Muscle of back (tissue), 11 donors: ENCODE results near the gene RBL2. TPM values are rescaled to one million over a fixed set of nuclear protein-coding genes. Genes with fewer than 3 reads are reported as not detected.
A peak's percentile ranks its signal among the peaks of the same experiment; 100 is the strongest.
"Not testable (repeated sequence)": the region's sequence is repeated elsewhere in the genome, so short reads cannot be mapped to it uniquely, and the experiment has no call there.

Experiments
- DNase-seq, 3 donors: peaks; one replicate each; pipeline versions ENCODE4 v3.0.0 to v3.0.0-alpha.2; 2013
- polyA plus RNA-seq, 10 donors: library from polyadenylated mRNA; unstranded; fragments of 120-200 nt; gene quantifications; one replicate each; pipeline ENCODE4 v1.2.1, GENCODE V29; 2013; ENCODE audit not compliant: insufficient read length in 10 of 10

The RBL2 gene
- polyA plus RNA-seq, 10 donors = 36.1 to 70.9 (median 47.0) TPM

DNA sequence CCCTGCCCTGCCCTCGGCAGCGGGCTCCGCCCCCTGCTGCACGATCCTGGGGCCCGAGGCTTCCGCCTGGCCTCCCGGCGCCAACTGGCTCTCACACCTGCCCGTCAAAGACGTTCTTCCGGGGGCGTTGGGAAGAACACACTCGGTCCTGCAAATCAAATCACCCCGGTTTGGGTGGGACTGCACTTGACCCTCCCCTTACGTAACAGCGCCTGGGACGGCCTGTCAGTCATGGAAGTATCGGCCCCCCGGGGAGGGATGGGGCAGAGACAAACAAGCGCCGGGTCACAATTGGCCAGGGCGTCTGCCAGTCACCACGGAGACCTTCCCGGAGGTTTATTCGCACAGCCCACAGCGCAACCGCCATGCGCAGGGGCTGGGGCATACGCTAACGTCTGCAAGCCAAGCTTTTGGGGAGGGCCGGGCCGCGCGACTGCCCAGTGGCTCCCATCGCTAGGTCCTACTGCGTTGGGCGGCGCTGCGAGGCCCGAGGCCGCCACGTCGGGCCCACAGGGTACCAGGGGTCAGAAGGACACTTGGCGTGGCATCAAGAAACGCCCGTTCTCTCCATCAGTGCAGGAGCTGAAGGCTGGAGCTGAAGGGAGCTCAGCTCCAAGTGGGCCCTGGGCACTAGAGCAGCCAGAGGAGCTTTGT is 69.1 kb downstream of the RBL2 start:
- peak; percentile 100 for DNase-seq

DNA sequence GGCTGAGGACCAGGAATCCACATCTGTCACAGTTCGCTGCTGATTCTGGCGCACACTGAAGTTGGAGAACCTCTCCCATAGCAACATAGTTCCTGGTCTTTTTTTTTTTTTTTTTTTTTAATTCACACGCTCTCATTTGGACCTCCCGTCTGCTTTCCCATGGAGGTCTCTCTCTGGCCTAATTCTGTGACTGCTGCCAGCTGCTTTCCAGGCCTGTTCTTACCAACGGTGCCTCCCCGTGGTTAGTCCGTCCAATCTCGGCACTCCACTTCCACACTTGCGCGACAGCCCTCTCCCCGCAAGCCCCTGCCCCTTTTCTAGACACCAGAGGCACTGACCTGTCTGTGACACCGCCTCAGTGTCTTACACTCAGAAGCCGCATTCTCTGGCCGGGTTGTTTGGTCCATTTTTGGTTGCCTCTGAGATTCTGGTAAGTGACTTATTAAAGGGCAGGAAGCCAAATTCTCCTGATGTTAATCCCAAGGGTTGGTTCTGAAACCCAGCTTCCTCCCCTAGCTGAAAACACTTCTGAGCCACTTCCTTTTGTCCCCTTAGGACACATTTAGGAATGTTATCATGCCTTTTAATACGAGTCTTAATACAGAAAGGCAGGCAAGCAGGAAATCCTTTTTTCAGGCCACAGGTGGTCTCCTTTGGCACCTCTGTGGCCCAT is 69.9 kb downstream of the RBL2 start:
- DNase-seq = peak in 2 of 3 donors; percentile 51 to 84

DNA sequence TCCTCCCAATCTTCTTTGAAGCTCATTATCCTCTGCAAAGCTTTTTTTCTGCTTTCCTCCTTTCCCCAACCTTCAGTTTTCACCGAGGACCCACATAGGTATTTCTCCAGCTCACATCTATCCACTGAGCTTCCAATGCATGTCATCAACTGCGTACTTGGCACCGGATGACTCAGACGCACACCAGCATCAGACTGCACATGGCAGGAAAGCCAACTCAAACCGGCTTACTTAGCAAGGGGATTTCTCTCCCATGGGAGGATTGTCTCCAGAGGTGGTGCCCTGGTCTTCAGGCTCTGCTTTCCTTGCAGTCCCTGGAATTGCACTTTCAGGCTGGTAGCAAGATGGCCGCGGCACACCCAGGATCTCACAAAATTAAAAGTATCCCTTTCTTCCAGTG is 70.4 kb downstream of the RBL2 start:
- no peak for DNase-seq

DNA sequence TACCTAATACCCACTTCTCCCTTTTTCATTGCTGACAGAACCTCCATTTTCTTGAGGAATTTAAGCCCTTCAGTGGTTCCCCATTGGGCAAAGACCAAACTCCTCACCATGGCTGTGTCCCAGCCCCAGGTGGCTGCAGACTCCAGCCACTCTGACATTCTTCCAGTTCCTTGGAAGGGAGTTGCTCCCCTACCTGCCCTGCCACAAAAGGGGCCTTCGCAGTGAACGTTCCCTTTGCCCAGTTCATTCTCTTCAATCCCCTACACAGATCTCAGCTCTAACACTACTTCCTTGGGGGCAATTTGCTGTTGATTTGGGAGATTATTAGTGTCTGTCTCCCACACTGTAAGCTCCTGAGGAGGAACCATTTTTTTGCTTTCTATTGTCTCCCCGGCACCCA is 72.0 kb downstream of the RBL2 start:
- no peak for DNase-seq

DNA sequence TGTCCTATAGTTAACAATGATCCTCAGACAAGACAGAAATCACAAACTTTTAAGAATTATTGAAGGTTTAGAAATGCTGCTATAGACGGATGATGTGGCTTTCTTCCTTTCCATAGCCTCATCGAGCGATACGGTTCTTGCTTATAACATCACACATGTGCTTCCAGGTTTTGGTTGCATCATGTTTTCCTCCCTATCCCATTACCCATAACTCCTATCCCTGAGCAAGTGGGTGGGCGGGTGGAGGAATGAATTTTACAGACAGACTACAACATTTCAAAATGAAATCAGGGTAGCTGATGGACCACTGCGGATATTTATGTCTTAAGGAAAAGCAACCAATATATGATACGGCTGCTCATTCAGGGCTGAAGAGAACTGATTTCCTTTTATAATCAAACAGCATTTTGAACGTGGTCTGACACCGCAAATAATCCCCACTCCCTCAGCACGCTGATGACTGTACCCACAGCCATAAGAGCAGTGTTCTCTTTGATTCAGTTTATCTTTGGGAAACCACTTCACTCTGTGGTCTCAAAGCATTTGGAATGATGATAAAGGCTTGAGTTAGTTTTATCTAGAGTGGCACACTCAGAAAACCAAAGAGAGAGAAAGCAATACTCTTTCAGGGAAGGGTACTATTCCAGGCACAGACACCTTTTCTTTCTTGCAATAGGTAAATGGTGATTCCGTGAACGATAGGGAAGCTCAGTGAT is 73.4 kb downstream of the RBL2 start:
- DNase-seq = no peak

DNA sequence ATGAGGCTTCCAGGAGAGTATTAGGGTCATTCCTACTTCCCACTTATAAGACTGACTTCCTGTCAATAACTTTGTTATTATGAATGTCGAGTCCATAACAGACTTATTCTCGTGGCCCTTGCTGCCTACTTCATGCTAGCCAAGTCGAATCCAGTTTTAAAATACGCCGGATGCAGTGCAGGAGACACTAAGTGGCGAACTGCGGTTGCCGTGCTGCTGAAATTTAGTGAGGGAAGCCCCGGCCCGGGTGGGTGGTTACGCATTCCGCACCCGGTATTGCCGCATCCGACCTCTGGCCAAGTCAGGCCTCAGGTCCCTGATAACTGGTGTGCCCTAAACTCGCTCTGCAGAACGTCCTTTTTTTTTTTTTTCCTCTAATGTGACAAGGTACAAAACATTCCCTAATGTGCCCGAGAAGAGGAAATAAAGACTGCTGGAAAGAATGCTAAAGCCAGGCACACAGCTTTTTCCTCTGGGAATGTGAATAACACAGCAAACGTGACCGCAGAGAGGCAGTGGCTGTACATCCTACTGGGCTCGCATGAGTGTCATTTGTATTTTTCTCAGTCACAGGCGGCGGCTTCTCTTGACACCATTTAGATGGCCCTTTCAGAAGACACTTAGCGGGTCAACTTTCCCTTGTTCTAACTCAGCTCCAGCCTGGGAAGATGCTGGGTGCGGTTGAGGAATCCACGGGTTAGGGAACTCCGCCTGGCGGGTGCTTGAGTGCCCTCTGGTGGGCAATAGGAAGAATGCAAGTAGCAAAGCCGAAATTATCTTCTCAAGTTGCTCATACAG is 75.8 kb downstream of the RBL2 start:
- DNase-seq = peak; percentile 66 to 90 (median 82)

DNA sequence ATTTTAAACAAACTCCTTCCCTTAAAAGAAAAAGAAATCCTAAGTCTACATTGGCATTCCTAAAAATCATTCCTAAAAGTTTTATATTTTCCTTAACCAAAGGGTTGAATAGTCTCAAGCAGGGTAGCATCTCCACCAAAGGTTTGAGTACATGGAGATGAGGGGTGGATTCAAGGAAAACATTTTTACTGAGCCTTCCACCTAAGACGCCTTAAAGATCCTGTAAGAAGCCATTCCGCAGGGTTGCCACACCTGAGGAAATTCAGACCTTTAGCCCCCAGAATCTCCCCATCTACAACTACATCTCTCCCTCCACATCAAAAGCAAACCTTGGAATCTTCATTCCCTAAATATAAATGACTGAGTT is 76.4 kb downstream of the RBL2 start:
- DNase-seq = no peak

DNA sequence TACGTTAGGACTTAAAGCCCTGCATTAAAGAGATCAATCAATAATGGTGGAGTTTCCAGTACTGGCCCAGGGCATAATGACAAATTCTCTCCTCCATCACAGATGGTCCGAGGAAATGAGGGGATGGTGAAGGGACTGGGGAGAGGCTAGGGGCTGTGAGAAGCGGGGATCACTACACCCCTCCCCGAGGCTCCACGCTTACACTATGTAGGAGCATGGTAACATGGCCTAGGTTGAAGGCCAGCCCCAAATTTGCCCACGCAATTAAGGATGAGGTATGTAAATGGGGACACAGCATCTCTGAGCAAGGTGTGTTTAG is 76.8 kb downstream of the RBL2 start:
- DNase-seq = no peak

DNA sequence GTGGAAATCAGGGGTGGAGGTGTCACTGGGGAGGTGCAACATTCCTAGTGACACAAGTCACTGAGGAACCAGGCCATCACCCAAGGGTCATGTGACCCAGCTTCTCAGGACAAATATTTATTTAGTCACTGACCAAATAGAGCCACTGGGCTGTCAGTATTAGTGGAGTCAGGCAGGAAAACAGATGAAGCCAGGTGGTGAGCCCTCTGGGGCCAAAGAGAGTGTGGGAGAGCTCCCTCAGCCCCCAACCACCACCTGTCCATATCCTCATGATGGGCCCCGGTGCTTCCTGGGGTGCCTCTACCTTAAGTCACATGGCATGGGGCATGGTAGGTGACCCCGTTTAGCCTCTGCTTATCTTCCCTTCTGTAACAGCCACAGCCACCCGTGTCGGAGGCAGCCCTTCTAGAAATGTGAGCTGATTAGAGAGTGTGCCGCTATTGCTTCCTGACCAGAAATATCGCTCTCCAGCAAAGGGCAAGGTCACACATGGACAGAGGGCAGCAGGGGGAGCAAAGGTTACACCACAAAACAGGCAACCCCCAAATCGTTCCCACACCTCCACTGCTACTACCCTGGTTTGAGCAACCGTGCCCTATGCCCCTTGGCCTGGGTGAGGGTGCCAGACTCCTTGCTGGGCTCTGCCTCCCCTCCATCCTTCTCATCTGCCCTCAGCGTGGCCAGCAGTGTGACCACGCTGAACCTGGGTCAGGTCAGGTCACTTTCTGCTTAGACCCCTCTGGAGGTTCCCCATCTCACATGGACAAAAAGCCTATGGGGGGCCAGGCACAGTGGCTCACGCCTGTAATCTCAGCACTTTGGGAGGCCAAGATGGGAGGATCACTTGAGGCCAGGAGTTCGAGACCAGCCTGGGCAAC is 77.4 kb downstream of the RBL2 start:
- no peak for DNase-seq

DNA sequence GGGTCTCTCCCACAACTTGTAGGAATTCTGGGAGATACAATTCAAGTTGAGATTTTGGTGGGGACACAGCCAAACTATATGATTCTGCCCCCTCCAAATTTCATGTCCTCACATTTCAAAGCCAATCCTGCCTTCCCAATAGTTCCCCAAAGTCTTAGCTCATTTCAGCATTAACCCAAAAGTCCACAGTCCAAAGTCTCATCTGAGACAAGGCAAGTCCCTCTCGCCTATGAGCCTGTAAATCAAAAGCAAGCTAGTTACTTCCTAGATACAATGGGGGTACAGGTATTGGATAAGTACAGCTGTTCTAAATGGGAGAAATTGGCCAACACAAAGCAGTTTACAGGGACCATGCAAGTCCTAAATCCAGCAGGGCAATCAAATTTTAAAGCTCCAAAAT is 78.5 kb downstream of the RBL2 start:
- DNase-seq = not testable (repeated sequence)

DNA sequence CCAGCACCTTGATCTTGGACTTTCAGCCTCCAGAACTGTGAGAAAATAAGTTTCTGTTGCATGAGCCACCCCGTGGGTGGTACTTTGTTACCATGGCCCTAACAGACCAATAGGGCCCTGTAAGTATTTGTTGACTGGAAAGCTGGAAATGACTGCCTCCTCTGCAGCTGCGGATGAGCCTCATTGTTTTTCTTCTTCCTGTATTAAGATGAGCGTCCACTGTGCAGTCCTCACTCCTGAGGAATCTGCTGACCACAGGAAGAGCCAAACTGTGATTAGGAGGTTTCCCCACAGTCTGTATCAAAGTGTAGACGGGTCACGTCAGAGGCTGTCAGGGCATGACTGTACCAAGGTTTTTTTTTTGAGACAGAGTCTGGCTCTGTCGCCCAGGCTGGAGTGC is 81.0 kb downstream of the RBL2 start:
- DNase-seq = no peak

DNA sequence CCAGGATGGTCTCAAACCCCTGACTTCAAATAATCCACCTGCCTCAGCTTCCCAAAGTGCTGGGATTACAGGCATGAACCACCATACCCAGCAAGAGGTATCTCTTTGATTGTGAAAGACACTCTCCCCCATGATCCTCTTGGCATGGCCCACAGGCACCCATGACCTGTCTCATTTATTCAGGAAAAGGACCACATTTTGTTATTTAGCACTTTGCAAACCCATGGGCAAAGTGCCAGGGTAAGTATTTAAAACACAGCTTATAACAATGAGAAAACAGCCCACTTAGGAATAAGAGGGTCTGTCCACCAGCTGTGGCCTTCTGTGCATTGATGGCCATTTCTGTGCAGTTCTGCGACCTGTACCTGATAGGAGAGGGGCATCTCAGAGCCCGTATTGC is 81.5 kb downstream of the RBL2 start:
- no peak for DNase-seq

DNA sequence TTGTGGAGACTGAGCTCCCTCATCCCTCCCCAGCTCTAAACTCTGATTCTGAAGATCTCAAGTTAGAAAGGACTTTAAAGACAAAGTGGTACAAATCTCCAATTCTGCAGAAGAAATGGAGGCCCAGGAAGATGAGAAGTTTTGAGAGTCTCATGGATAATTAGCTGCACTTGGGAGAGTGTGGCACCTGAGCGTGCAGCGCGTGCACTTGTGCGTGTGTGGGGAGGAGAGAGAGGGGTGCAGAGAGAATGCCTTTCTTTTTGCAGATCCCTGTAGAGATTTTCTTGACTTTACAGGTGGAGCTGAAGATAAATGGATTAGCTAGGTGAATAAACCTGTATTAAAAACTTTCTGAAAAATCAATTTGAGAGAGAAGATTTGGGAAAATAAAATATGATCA is 83.6 kb downstream of the RBL2 start:
- DNase-seq = no peak

DNA sequence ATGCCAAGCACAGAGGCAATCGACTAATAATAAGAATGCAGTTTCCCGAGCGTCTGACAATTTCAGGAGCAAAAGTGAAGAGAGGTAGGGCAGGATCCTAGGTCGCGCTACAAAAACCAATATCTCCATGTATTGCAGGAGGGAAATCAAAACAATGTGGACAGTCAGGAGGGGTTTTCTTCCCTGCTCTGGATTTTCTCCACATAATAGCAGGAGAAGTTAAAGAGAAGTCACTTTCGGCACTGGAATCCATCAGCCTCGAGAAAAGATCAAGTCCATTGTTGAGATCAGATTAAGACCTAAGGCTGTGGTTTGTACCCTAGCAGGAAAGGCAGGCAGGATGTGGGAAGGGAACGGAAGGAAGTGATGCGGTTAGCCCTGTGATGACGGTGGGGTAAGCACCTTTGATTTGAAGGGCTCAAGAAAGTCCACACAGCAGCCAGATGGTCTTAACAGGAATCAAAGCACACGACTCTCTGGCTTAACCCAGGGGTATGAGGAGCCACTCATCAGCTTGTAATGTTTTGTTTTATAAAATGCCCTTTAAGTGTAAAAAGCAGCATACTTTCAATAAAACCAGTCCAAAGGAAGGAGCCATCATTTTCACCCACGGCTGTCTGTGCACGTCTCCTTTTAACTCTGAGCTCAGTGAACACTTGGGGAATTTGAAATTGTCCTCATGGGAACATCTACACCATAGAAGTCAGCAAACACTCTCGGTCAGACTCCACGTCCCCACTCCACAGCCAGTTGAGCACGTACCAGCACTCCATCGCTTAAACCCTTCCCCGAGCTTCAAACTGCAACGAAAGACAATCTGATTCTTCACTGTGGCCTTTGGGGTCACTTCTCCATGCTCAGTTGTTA is 84.5 kb downstream of the RBL2 start:
- DNase-seq = peak in 2 of 3 donors; percentile 44 to 45

DNA sequence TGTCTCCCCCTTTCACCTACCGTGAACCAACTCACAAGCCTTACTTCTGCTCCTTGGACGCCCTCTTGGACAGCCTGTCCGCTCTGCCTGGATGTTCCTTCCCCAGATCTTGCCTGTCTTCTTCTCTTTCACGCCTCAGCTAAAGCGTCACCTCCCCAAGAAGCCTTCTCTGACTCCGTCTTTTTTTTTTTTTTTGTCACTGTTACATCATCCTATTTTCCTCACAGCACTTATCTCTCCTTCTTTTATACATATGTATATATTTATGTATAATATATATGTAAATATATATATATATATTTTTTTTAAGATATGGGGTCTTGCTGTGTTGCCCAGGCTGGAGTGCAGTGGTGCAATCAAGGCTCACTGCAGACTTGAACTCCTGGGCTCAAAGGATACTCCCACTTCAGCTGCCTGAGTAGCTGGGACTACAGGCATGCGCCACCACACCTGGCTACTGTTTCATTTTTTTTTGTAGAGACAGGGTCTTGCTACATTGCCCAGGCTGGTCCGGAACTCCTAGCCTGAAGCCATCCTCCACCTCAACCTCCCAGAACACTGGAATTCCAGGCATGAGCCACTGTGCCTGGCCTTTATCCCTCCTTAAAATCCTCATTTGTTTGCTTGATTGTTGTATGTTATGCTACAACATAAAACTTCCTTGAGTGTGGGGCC is 85.3 kb downstream of the RBL2 start:
- no peak for DNase-seq

DNA sequence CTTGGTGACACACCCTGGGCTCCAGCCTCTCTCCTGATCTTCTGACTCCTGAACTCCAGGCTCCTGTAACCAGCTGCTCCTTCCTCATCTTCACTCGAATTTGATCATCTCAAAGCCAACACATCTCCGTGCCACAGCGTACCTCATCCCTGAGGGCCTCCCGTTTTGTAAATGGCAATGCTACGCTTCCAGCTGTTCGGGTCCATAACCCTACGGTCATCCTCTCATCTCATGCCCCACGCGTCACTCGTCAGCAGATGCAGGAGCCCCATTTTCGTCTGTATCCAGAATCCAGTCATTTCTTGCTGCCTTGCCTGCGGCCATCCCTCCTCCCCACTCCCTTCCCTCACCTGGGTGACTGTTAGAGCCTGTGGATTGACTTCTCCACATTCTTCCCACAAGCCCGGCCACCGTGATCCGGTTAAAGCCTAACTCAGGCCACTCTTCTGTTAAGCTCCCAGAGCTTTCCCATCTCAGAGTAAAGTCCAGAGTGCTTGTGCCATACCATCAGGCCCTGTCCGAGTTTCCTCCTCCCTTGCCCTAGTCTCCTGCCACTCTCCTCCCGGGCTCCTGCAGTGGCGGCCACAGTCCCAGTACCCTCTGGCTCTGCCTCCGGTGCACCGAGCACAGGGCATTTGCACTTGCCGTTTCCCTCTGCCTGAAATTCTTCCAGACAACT is 89.0 kb downstream of the RBL2 start:
- DNase-seq = no peak

DNA sequence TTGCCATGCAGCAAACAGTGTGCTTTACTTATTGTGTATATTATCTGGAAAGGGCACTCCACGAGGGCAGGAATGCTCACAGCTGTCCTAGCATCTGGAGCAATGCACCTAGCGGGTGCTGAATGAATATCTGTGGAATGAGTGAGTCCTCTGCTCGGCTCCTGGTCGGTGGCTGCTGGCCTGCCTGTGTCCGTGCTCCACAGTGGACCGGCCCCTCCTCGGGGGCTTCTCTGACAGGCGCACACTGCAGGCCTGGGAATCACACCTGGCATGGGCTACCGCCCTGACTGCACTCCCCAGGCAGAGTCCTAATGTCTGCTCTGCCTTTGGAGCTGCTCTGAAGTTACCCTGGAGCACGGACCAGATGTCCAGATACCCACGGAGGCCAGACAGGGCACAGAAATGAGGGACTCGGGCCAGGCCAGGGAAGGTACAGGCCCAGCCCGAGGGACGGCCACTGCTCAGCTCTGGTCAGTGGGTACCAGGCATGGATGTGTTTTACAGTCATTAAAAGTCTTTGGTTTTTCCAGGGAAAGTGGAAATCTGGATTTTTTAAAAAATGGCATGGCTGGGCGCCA is 89.8 kb downstream of the RBL2 start:
- DNase-seq = no peak

DNA sequence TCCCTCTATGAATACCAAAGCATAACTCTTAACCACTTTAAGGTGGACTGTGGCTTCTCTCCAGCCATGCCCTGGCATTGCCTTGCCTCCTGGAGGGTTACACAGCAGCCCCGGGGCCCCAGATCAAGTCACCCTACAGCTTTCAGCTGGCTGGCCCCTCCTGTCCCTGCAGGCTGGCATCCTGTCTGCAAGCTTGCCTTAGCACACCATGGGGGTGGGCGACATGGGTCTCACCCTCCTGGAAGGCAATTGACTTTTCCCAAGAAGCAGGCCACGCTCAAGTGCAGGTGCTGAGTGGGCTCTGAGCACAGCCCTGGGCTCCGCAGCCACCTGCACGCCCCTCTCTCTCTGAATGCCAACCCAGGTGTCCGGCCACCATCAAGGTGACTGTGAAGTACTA is 94.5 kb downstream of the RBL2 start:
- DNase-seq = no peak

DNA sequence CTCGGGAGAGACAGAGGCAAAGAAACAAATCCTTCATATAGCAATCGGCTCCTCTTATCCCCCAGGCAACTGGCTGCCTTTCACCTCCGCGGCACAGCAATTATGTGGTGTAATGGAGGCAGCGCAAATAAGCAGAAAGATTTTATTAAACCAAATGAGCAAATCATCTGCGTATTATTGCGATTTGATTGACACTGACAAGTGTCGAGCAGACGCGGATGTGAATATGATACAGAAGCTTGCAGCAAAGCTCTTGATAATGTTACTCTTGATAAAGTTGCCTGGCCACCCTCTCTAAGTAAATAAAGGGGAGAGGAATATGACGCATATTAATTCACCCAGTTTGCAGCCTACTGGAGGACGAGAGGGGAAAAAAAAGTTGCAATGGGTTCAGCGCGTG is 95.2 kb downstream of the RBL2 start:
- peak in 1 of 3 donors; percentile 22 for DNase-seq
